CD4-positive, alpha-beta T cell treated with Interleukin-21 for 1 hour (primary cell): ENCODE measurements around the gene FLNB.
"Not testable (repeated sequence)": the region's sequence is repeated elsewhere in the genome, so short reads cannot be mapped to it uniquely, and the experiment has no call there.

Source experiments
- DNase-seq: peaks from one replicate; pipeline ENCODE4 v3.0.0-alpha.2; 2020

Gene FLNB

DNA sequence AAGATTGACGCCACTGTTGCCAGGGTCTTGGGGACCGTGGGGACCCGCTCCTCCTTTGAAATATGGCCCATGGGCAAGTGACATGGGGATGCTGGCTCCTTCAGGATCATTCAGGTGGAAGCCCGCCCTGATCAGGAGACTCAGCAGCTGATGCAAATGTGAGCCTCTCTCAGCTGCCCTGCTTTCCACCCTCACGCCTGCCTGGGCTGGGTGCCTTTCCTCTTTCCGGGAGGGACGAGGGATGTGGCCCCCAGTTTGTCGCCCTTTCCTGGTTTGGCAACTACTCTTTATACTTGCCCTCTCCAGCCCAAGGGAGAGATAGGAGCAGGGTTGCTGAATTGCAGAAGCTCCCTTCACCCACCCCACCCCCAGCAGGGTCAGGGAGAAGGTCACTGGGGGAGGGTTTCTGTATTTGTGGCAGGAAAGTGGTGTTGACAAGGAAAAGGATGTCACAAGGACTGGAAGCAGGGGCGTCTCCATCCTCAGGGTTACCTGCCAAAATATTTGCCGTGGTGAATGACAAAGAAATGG, 180.8 kb downstream of the FLNB start:
- no peak for DNase-seq

DNA sequence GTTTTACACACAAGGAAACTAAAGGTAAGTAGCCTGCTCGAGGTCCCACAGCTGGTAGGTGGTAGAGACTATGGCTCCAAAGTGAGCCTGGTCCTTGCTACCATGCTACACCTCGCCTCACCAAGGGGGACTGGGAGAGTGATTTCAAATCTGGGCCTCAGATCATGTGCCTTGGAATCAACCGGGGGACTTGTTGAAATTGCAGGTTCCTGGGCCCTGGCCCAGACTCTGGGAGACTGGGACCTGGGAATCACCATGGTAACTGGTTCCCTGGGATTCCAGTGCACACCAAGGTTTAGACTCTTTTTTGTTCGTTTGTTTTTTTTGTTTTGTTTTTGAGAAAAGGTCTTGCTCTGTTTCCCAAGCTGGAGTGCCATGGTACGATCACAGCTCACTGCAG, 181.5 kb downstream of the FLNB start:
- DNase-seq: no peak

- no peak for DNase-seq
Observed at GRCh38 chr3:58190291-58190690, 182.1 kb downstream of the FLNB start.

GRCh38 chr3:58190882-58191281, 182.7 kb downstream of the FLNB start:
- no peak for DNase-seq

GRCh38 chr3:58191361-58191991, 183.3 kb downstream of the FLNB start:
- DNase-seq: no peak

GRCh38 chr3:58192069-58192468, 183.8 kb downstream of the FLNB start:
- no peak for DNase-seq

GRCh38 chr3:58193682-58194407, 185.6 kb downstream of the FLNB start:
- DNase-seq: no peak

DNA sequence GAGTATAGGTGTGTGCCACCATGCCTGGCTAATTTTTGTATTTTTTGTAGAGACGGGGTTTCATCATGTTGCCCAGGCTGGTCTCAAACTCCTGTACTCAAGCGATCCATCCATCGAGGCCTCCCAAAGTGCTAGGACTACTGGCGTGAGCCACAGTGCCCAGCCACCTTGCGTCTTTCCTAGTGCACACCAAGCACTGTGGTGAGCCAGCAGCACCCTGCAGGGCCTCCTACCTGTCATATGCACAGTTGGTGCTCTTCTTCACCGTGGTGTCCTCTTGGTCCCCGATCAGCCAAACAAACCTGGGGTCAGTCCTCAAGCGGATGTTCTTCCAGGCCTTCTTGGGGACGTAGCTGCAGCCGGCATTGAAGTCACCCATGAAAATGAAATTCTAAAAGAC, 189.4 kb downstream of the FLNB start:
- DNase-seq: no peak

- DNase-seq: no peak
Observed at GRCh38 chr3:58198362-58198761, 190.1 kb downstream of the FLNB start.

DNA sequence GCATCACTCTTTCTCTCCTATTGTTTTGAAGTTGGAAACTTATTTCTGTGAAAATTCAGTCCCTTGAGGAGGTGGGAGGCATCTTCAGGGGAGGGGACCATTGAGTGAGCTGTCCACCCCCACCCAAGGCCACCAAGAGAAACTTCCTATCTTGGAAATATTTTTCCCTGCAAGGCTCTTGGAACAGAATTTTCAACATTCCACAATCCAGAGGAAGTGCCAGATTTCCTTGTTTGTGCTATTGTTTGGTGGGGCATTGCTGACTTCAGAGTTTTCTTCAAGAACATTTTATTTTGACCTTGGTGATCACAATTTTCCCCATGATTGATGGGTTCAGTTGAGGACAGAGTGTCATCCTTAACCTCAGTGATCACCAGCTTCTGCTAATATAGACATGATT, 190.6 kb downstream of the FLNB start:
- DNase-seq: no peak

- DNase-seq: no peak
Observed at GRCh38 chr3:58200121-58200709, 192.0 kb downstream of the FLNB start.

DNA sequence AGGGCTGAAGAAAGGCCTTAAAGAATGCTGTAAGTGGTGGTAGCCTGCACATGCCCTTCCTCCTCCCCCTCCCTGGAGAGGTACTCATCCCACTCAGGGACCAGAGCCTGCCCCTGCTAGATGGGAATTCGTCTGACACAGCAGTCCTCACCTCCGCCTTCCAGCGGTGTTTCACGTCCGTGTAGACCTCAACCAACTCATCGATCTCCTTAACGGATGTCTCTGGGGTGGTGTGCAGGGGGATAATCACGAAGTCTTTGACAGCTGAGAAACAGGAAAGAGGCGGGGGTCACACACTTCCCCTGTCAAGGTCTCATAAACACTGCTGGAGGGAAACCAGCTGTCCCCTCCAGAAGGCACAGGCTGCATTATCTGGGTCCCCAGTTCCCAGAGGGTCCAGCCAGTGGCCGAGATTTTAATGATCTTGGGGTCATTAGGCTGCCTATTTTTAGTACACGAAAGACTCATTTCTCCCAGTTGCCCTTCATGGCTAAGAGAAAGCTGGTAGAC, 192.7 kb downstream of the FLNB start:
- DNase-seq: no peak

GRCh38 chr3:58201451-58201850, 193.2 kb downstream of the FLNB start:
- not testable (repeated sequence) for DNase-seq

GRCh38 chr3:58202917-58203360, 194.7 kb downstream of the FLNB start:
- DNase-seq: no peak

- no peak for DNase-seq
Observed at GRCh38 chr3:58203541-58203940, 195.3 kb downstream of the FLNB start.

GRCh38 chr3:58204720-58205119, 196.5 kb downstream of the FLNB start:
- DNase-seq: no peak

GRCh38 chr3:58205981-58206380, 197.8 kb downstream of the FLNB start:
- no peak for DNase-seq

DNA sequence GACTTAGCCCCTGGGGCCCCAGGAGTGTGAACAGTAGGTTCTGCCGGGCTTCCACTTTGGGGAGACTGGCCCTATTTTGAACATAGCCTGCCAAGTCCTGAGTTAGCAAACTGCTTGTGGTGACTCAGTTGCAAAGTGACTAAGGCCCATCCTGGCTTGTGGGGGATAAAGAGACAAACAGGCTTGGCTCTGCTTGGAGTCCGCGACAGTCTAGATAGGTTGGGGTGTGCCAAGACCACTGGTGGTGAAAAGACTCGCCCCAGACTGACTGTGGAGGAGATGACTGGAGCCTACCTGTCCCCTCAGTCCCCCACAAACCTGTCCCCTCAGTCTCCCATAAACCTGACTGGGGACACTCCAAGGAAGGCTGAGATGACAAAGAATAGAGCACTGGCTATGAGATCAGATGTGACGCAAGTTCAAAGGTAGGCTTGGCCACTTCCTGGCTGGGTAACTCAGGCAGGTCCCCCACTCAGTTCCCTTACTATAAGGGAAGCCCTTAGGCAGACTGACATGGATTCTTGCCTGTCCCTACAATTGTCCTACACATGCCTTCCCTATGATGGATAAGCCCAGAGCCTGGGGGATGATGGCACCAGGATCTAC, 198.3 kb downstream of the FLNB start:
- DNase-seq: no peak

- DNase-seq: no peak
Observed at GRCh38 chr3:58207954-58208353, 199.7 kb downstream of the FLNB start.

- DNase-seq: no peak
Observed at GRCh38 chr3:58209933-58210332, 201.7 kb downstream of the FLNB start.

DNA sequence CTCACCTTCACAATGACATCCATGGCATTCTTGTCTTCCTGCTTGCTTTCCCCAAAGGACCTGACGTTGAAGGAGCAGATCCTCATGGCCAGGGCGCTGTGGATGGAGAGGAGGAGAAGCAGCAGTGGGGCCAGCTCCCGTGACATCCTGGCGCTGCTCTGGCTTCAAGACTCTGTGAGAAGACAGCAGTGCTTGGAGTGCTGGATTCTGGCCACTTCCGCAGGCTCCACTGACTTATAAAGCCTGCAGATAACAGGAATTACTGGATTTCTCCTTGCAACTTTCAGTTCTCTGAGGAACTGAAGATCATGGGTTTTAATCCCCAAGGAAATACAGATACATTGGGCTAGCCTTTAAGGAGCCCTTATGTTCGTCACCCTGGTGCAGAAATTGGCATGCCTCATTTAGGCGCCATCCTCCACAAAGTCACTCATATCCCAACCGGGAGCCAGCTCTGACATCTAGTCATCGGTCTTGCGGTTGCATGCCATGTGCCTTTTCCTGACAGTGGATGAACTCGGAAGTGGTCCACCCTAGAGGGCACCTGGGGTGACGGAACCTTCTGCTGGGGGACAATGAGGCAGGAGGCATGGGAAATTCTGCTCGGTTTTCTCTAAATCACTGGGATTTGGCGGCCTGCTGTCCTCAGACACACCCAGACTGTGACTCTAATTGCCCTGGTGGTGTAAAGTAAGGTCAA, 202.7 kb downstream of the FLNB start, which contains the start of gene DNASE1L3:
Gene DNASE1L3 (minus strand): TSS at position 212 of the 700 bp plus-strand sequence. CDS start 66 bp downstream, at position 146.
- no peak for DNase-seq

- DNase-seq: no peak
Observed at GRCh38 chr3:58214484-58215316, 206.5 kb downstream of the FLNB start.
